Ureter (tissue), 1 donor: ENCODE measurements around the gene FOXD1. TPM values are rescaled to one million over a fixed set of nuclear protein-coding genes. Genes with fewer than 3 reads are reported as not detected.

ENCODE experiments used
- DNase-seq: peaks from one replicate; pipeline ENCODE4 v3.0.0-alpha.2; 2020; ENCODE audit warnings: low spot score
- total RNA-seq: library from RNA; stranded (reverse); gene quantifications from one replicate; pipeline ENCODE4 v1.2.4, GENCODE V29; 2023
- donor health status: DM: yes; HTN: yes; CAD: no.

FOXD1 gene
- total RNA-seq, 1 donor from 2014 or later: 1.1 TPM

GRCh38 chr5:73441378-73441777 is 7.2 kb downstream of the FOXD1 start:
- DNase-seq: no peak

- no peak for DNase-seq
These were observed 8.3 kb downstream of the FOXD1 start for GRCh38 chr5:73440262-73440661.

- no peak for DNase-seq
These were observed 9.7 kb downstream of the FOXD1 start for GRCh38 chr5:73438645-73439470.

- DNase-seq: no peak
These were observed 10.6 kb downstream of the FOXD1 start for GRCh38 chr5:73437777-73438644.

- no peak for DNase-seq
These were observed 11.3 kb downstream of the FOXD1 start for GRCh38 chr5:73437101-73437776.

GRCh38 chr5:73436535-73437100 is 12.0 kb downstream of the FOXD1 start:
- DNase-seq: no peak

- no peak for DNase-seq
These were observed 12.6 kb downstream of the FOXD1 start for GRCh38 chr5:73435759-73436534.

GRCh38 chr5:73434907-73435306 is 13.7 kb downstream of the FOXD1 start:
- no peak for DNase-seq

- no peak for DNase-seq
These were observed 14.1 kb downstream of the FOXD1 start for GRCh38 chr5:73434461-73434860.

- DNase-seq: no peak
These were observed 14.6 kb downstream of the FOXD1 start for GRCh38 chr5:73433982-73434342.

- no peak for DNase-seq
These were observed 15.2 kb downstream of the FOXD1 start for GRCh38 chr5:73433272-73433981.

GRCh38 chr5:73431204-73431851 is 17.2 kb downstream of the FOXD1 start:
- DNase-seq: no peak

GRCh38 chr5:73426034-73426433 is 22.5 kb downstream of the FOXD1 start:
- DNase-seq: no peak

GRCh38 chr5:73424556-73424977 is 24.0 kb downstream of the FOXD1 start:
- DNase-seq: no peak

- no peak for DNase-seq
These were observed 26.4 kb downstream of the FOXD1 start for GRCh38 chr5:73422164-73422563.

GRCh38 chr5:73420666-73421065 is 27.9 kb downstream of the FOXD1 start:
- DNase-seq: no peak

GRCh38 chr5:73419465-73420390 is 28.8 kb downstream of the FOXD1 start:
- DNase-seq: no peak

GRCh38 chr5:73419117-73419464 is 29.5 kb downstream of the FOXD1 start:
- DNase-seq: no peak

GRCh38 chr5:73418244-73418691 is 30.3 kb downstream of the FOXD1 start:
- no peak for DNase-seq
